ENCODE measurements around the gene STPG3. TPM values are rescaled to one million over a fixed set of nuclear protein-coding genes. Genes with fewer than 3 reads are reported as not detected.

The STPG3 gene
- total and polyA plus RNA-seq, 9 of the 15 experiments (the other 6 are each of a cell fraction or from before 2014, with no cell fraction given), result not detected

DNA sequence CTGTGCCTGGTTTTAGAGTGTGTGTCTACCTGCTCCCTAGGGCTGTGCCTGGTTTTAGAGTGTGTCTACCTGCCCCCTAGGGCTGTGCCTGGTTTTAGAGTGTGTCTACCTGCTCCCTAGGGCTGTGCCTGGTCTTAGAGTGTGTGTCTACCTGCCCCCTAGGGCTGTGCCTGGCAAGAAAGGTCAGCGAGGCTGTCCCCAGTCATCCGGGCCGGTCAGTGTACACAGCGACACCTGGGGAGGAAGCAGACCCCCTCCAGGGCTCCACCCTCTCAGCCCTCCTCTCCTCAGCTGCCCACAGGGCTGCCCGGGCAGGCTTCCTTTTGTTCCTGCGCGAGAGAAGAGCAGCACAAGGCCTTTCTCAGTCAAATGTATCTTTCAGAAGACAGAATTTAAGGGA lies 46.9 kb downstream of the STPG3 start:
- FAIRE-seq (no peak), ATAC-seq (no peak), DNase-seq (ENCODE audit: extremely low read depth in 1 of 4, low spot score in 3 of 4) (no peak)
- ChIA-PET POLR2A (interaction anchor here (0.6 to 2.3 kb wide), 6 partner anchors 10 to 301 kb away, joined by 3 to 12 read pairs (median 4); partner anchors contain the start of genes TOR4A and TUBB4B), CTCF (ENCODE audit: low intra/inter-chr PET ratio) (no interaction called here)
- peaks cover 10% of the 10 kb centered on the region for H4K20me1 ChIP-seq (replicated peaks; ENCODE audit: control insufficient read depth, insufficient read depth, low read length)
- H2AFZ ChIP-seq (ENCODE audit: low read depth, low read length), result no peak overlapping the region
- H3K4me1 ChIP-seq (replicated peaks in 1 of 2; ENCODE audit: control insufficient read depth in 2 of 2, insufficient read depth in 2 of 2, low read length in 2 of 2), result peaks cover 25 to 71% of the 10 kb centered on the region in 2 experiments
- 0 out of 2 replicates have a peak, but pooled peaks cover 1% of the 10 kb centered on the region for H3K9me3 ChIP-seq (replicated peaks; ENCODE audit: control insufficient read depth, insufficient read depth, low read depth, low read length)
- TF ChIP-seq DIDO1 (tag; IDR thresholded peaks at IDR 0.05; ENCODE audit: low read depth) (no peak), ZKSCAN8 (CRISPR knock-in tag; IDR thresholded peaks at IDR 0.05) (no peak), POLR2G (IDR thresholded peaks at IDR 0.05; ENCODE audit: low read depth, low read length) (peak; percentile 43; the same call in 1 of the 2 replicates), GABPB2 (CRISPR knock-in tag; conservative IDR thresholded peaks at IDR 0.05) (no peak), FUS (optimal IDR thresholded peaks at IDR 0.05; ENCODE audit: low read depth, low read length) (no peak), FOXA3 (CRISPR knock-in tag; conservative IDR thresholded peaks at IDR 0.05 in 1 of 2, IDR thresholded peaks at IDR 0.05 in 1 of 2) (no peak), PTBP1 (IDR thresholded peaks at IDR 0.05; ENCODE audit: low read depth, low read length) (no peak), MBD2 (IDR thresholded peaks at IDR 0.05; ENCODE audit: borderline replicate concordance, low read depth) (no peak), HNRNPK (IDR thresholded peaks at IDR 0.05; ENCODE audit: low read depth, low read length, poor library complexity, severe bottlenecking) (no peak), THAP7 (CRISPR knock-in tag; IDR thresholded peaks at IDR 0.05) (no peak), ZBTB11 (CRISPR knock-in tag; IDR thresholded peaks at IDR 0.05) (0 out of 6 replicates have a peak, but pooled peaks of 1 of the 3 experiments have one; percentile 33), RHOXF2B (CRISPR knock-in tag; conservative IDR thresholded peaks at IDR 0.05) (no peak), ZNF165 (CRISPR knock-in tag; IDR thresholded peaks at IDR 0.05; ENCODE audit: borderline replicate concordance) (no peak), BRD4 (IDR thresholded peaks at IDR 0.05) (no peak), BRD9 (IDR thresholded peaks at IDR 0.05; ENCODE audit: low read depth, partially characterized antibody) (no peak)
- TF ChIP-seq, protein P1, sequence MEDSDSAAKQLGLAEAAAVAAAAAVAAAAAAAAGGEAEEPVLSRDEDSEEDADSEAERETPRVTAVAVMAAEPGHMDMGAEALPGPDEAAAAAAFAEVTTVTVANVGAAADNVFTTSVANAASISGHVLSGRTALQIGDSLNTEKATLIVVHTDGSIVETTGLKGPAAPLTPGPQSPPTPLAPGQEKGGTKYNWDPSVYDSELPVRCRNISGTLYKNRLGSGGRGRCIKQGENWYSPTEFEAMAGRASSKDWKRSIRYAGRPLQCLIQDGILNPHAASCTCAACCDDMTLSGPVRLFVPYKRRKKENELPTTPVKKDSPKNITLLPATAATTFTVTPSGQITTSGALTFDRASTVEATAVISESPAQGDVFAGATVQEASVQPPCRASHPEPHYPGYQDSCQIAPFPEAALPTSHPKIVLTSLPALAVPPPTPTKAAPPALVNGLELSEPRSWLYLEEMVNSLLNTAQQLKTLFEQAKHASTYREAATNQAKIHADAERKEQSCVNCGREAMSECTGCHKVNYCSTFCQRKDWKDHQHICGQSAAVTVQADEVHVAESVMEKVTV (CRISPR knock-in tag; IDR thresholded peaks at IDR 0.05), result no peak
- no peak overlapping the region for H3K27ac ChIP-seq (ENCODE audit: extremely low read depth, low read depth, low read length)
- peaks cover 28% of the 10 kb centered on the region for H3K79me2 ChIP-seq (ENCODE audit: control insufficient read depth, insufficient read depth, low read length)
- intact Hi-C loops (cut with micrococcal nuclease) (no loop called here), in situ Hi-C loops (cut with MboI) (no loop called here)
- H3K4me2 ChIP-seq (ENCODE audit: insufficient read depth, low read length), result no peak overlapping the region
- 72% methylated on average over 7 of the region's 7 CpGs for WGBS (ENCODE audit: insufficient coverage, low coverage, missing lambda C conversion rate)
- H3K9me1 ChIP-seq (ENCODE audit: control insufficient read depth, insufficient read depth, low read length), result no peaks in the 10 kb centered on the region
- H3K36me3 ChIP-seq (ENCODE audit: control insufficient read depth, insufficient read depth, low read length), result peaks cover 8% of the 10 kb centered on the region; the same call in 1 of the 3 replicates
- no peak overlapping the region for H3K4me3 ChIP-seq
- H3K9ac ChIP-seq (ENCODE audit: insufficient read depth in 1 of 2, low read depth in 2 of 2, low read length in 2 of 2), result no peak overlapping the region
- BruUV-seq (replicated peaks), result no TSS peak
- no peaks in the 10 kb centered on the region for H3K27me3 ChIP-seq (ENCODE audit: control insufficient read depth in 2 of 2, insufficient read depth in 2 of 2, low read length in 2 of 2)
